Measurements from ENCODE around the gene CCDC9B. TPM values are rescaled to one million over a fixed set of nuclear protein-coding genes. Genes with fewer than 3 reads are reported as not detected.

The CCDC9B gene
- polyA plus RNA-seq, 1 of the 3 experiments (the other 2 are of a cell fraction): 13.7 TPM

GRCh38 chr15:40306908-40307307 is 33.8 kb downstream of the CCDC9B start:
- Histone ChIP-seq H3K4me1 (ENCODE audit: control insufficient read depth in 1 of 2, insufficient read depth in 2 of 2, low read depth in 1 of 2, low read length in 1 of 2) (peaks cover 0 to 18% of the 10 kb centered on the region in 2 experiments; a peak in 1 of 4 replicates), H3K9me2 (no peaks in the 10 kb centered on the region), H3K9me3 (no peaks in the 10 kb centered on the region), H3K36me3 (replicated peaks in 1 of 2; ENCODE audit: control insufficient read depth in 1 of 2, insufficient read depth in 2 of 2, low read length in 1 of 2) (no peaks in the 10 kb centered on the region), H3K4me2 (no peak overlapping the region), H2AFZ (ENCODE audit: low read depth) (no peak overlapping the region), H3K27me3 (ENCODE audit: insufficient read depth) (no peaks in the 10 kb centered on the region; the same call in 1 of the 2 replicates), H3K79me2 (ENCODE audit: insufficient read depth) (no peaks in the 10 kb centered on the region), H4K20me1 (ENCODE audit: insufficient read depth) (no peaks in the 10 kb centered on the region), H3F3A (replicated peaks; ENCODE audit: insufficient read depth) (no peaks in the 10 kb centered on the region), H3K27ac (ENCODE audit: low read depth in 2 of 2, low read length in 1 of 2) (no peak overlapping the region), H3K9ac (no peak overlapping the region), H3K4me3 (ENCODE audit: low read depth in 2 of 2, low read length in 1 of 2) (no peak overlapping the region)
- CTCF ChIA-PET: interaction anchor here (1.1 to 70.6 kb wide), 8 partner anchors 7 to 262 kb away, joined by 3 to 2194 read pairs (median 34); partner anchors contain the start of genes ANKRD63, CCDC9B, DISP2 and INAFM2
- POLR2A ChIA-PET: no interaction called here
- WGBS (ENCODE audit: low lambda C conversion rate): 79% methylated on average over 5 of the region's 7 CpGs
- no peak for TF ChIP-seq NFIC (IDR thresholded peaks at IDR 0.05; ENCODE audit: borderline replicate concordance)
- TF ChIP-seq TCF12 (IDR thresholded peaks at IDR 0.05): no peak
- no peak for TF ChIP-seq POLR2AphosphoS5 (IDR thresholded peaks at IDR 0.05; ENCODE audit: low read depth, low read length)
- no peak for TF ChIP-seq JUND (IDR thresholded peaks at IDR 0.05)
- TF ChIP-seq RCOR1 (IDR thresholded peaks at IDR 0.05; ENCODE audit: low read length): no peak
- no peak for DNase-seq

DNA sequence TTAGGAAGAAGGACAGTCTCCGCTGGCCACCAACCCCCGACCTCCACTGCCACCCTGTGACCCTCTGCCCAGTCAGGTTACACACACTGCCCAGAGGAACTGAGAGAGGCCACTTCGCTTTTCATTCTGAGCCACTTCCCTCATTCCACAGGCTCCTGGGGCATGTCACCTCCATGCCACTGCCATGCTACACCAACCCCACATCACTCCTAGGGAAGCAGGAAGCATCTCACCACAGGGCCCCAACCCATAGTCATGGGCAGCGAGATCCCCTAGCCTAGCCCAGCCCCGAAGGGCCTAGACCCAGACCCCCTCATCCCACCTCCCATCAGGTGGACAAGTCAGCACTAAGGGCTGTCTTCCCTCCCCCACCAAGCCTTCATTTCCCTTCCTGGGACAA is 34.4 kb downstream of the CCDC9B start:
- H3K36me3 ChIP-seq (replicated peaks in 1 of 2; ENCODE audit: control insufficient read depth in 1 of 2, insufficient read depth in 2 of 2, low read length in 1 of 2): no peaks in the 10 kb centered on the region
- no peak overlapping the region for H3K9ac ChIP-seq
- no peak for TF ChIP-seq YY1 (IDR thresholded peaks at IDR 0.05; ENCODE audit: low read depth)
- TF ChIP-seq, protein P1, sequence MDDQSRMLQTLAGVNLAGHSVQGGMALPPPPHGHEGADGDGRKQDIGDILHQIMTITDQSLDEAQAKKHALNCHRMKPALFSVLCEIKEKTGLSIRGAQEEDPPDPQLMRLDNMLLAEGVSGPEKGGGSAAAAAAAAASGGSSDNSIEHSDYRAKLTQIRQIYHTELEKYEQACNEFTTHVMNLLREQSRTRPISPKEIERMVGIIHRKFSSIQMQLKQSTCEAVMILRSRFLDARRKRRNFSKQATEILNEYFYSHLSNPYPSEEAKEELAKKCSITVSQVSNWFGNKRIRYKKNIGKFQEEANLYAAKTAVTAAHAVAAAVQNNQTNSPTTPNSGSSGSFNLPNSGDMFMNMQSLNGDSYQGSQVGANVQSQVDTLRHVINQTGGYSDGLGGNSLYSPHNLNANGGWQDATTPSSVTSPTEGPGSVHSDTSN (IDR thresholded peaks at IDR 0.05): no peak
- no peak for TF ChIP-seq RXRA (IDR thresholded peaks at IDR 0.05; ENCODE audit: borderline replicate concordance, low read depth)
- no peak for TF ChIP-seq NRF1 (IDR thresholded peaks at IDR 0.05; ENCODE audit: low read depth, low read length)
- POLR2A ChIA-PET: no interaction called here
- no peaks in the 10 kb centered on the region for H3F3A ChIP-seq (replicated peaks; ENCODE audit: insufficient read depth)
- H2AFZ ChIP-seq (ENCODE audit: low read depth): no peak overlapping the region
- peaks cover 0 to 23% of the 10 kb centered on the region in 2 experiments; a peak in 1 of 4 replicates for H3K4me1 ChIP-seq (ENCODE audit: control insufficient read depth in 1 of 2, insufficient read depth in 2 of 2, low read depth in 1 of 2, low read length in 1 of 2)
- no peak overlapping the region for H3K4me3 ChIP-seq (ENCODE audit: low read depth in 2 of 2, low read length in 1 of 2)
- 29% methylated on average over 1 of the region's 5 CpGs for WGBS (ENCODE audit: low lambda C conversion rate)
- H3K79me2 ChIP-seq (ENCODE audit: insufficient read depth): no peaks in the 10 kb centered on the region
- DNase-seq: no peak
- H3K27me3 ChIP-seq (ENCODE audit: insufficient read depth): no peaks in the 10 kb centered on the region; the same call in 1 of the 2 replicates
- H3K9me3 ChIP-seq: no peaks in the 10 kb centered on the region
- H3K9me2 ChIP-seq: no peaks in the 10 kb centered on the region
- H3K27ac ChIP-seq (ENCODE audit: low read depth in 2 of 2, low read length in 1 of 2): no peak overlapping the region
- CTCF ChIA-PET: interaction anchor here (1.1 to 70.6 kb wide), 7 partner anchors 8 to 261 kb away, joined by 4 to 2194 read pairs (median 65); partner anchors contain the start of genes ANKRD63, CCDC9B, DISP2 and INAFM2
- H4K20me1 ChIP-seq (ENCODE audit: insufficient read depth): no peaks in the 10 kb centered on the region
- H3K4me2 ChIP-seq: no peak overlapping the region

- peaks cover 0 to 30% of the 10 kb centered on the region in 2 experiments; a peak in 2 of 4 replicates for H3K4me1 ChIP-seq (ENCODE audit: control insufficient read depth in 1 of 2, insufficient read depth in 2 of 2, low read depth in 1 of 2, low read length in 1 of 2)
- no peaks in the 10 kb centered on the region; the same call in 1 of the 2 replicates for H3K27me3 ChIP-seq (ENCODE audit: insufficient read depth)
- 59% methylated on average over 4 of the region's 4 CpGs for WGBS (ENCODE audit: low lambda C conversion rate)
- no peak overlapping the region for H3K27ac ChIP-seq (ENCODE audit: low read depth in 2 of 2, low read length in 1 of 2)
- H3K9ac ChIP-seq: no peak overlapping the region
- H3K36me3 ChIP-seq (replicated peaks in 1 of 2; ENCODE audit: control insufficient read depth in 1 of 2, insufficient read depth in 2 of 2, low read length in 1 of 2): no peaks in the 10 kb centered on the region
- H3K4me3 ChIP-seq (ENCODE audit: low read depth in 2 of 2, low read length in 1 of 2): no peak overlapping the region
- H3K4me2 ChIP-seq: no peak overlapping the region
- ChIA-PET CTCF (interaction anchor here (1.0 to 66.3 kb wide), 4 partner anchors 14 to 36 kb away, joined by 3 to 2194 read pairs (median 423); partner anchors contain the start of genes ANKRD63, CCDC9B, DISP2 and INAFM2), POLR2A (no interaction called here)
- no peaks in the 10 kb centered on the region for H3K79me2 ChIP-seq (ENCODE audit: insufficient read depth)
- no peaks in the 10 kb centered on the region for H3K9me2 ChIP-seq
- no peak for TF ChIP-seq GABPA (IDR thresholded peaks at IDR 0.05; ENCODE audit: low read depth)
- no peaks in the 10 kb centered on the region for H3F3A ChIP-seq (replicated peaks; ENCODE audit: insufficient read depth)
- H4K20me1 ChIP-seq (ENCODE audit: insufficient read depth): no peaks in the 10 kb centered on the region
- DNase-seq: no peak
- H3K9me3 ChIP-seq: no peaks in the 10 kb centered on the region
- H2AFZ ChIP-seq (ENCODE audit: low read depth): no peak overlapping the region
Measured at GRCh38 chr15:40305281-40305680, 35.5 kb downstream of the CCDC9B start.

Measured in SK-N-SH (cell line).